ENCODE measurements around the gene MEGF6. TPM values are rescaled to one million over a fixed set of nuclear protein-coding genes. Genes with fewer than 3 reads are reported as not detected.

MEGF6 gene
- total RNA-seq, 2 donors from 2014 or later = 83.0 to 103 TPM

DNA sequence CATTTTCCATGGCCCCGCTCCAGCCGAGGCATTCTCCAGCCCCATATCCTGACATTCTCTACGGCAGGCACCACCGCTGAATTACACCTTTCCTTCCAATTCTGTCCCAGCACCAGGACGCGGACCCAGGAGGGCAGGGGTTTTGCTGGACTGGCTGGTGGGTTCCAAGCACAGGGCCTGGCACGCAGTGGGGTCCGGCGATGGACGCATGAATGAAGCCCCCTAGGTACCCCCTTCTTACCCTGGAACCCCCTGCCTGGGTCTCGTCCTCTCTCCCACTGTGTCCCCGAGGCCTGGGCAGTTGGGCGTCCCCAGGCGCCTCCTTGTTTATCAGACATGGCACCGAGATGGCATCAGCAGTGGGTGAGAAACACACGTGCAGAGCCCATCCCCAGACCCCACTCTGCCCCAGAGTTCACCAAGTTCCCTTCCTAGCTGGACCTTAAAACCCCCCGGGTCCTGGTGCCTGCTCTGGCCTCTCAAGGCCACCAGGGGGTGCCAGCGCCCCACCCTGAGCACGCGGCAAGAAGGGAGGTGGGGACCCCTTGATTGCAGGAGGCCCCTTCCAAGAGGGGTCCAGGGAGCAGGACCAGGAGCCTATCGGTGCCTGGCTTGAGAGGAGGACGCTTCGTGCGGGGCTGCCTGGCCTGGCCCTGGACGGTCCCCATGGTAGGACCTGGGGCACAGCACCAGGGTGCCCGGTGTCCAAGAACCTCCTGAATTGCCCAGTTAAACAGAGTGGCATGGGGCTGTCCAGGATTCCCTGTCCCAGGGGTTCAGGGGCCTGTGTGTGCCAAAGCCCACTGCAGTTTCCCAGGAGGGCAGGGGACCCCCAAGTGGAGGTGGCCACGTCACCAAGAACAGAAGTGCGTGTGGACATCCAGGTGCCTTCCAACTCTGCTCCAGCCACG is 46.1 kb downstream of the MEGF6 start:
- no peaks in the 10 kb centered on the region for H3K36me3 Mint-ChIP-seq (ENCODE audit: low read depth)
- WGBS, 2 experiments (ENCODE audit: insufficient coverage in 1 of 2, insufficient read length in 1 of 2) = 76 to 83% methylated on average over 23 to 29 of the region's 29 CpGs
- no peaks in the 10 kb centered on the region for H3K9me3 Mint-ChIP-seq
- no peaks in the 10 kb centered on the region for H3K27me3 Mint-ChIP-seq (ENCODE audit: insufficient read depth)
- Histone ChIP-seq H3K27ac (ENCODE audit: low read depth, low read length) (no peak overlapping the region), H3K4me3 (ENCODE audit: low read length) (no peak overlapping the region), H3K4me1 (ENCODE audit: control insufficient read depth, insufficient read depth, low read length) (no peaks in the 10 kb centered on the region), H3K9me3 (ENCODE audit: control insufficient read depth, low read length) (no peaks in the 10 kb centered on the region), H3K36me3 (ENCODE audit: control insufficient read depth, insufficient read depth, low read length) (no peaks in the 10 kb centered on the region), H3K27me3 (ENCODE audit: control insufficient read depth, insufficient read depth, low read length, poor library complexity, severe bottlenecking) (no peaks in the 10 kb centered on the region), H3K9ac (ENCODE audit: extremely low read depth, low read length, poor library complexity, severe bottlenecking) (no peak overlapping the region)
- peak; percentile 82 for DNase-seq
- no peak overlapping the region for H3K4me3 Mint-ChIP-seq
- H3K4me1 Mint-ChIP-seq = no peaks in the 10 kb centered on the region
- H3K27ac Mint-ChIP-seq = no peak overlapping the region
- TF ChIP-seq, protein P1, sequence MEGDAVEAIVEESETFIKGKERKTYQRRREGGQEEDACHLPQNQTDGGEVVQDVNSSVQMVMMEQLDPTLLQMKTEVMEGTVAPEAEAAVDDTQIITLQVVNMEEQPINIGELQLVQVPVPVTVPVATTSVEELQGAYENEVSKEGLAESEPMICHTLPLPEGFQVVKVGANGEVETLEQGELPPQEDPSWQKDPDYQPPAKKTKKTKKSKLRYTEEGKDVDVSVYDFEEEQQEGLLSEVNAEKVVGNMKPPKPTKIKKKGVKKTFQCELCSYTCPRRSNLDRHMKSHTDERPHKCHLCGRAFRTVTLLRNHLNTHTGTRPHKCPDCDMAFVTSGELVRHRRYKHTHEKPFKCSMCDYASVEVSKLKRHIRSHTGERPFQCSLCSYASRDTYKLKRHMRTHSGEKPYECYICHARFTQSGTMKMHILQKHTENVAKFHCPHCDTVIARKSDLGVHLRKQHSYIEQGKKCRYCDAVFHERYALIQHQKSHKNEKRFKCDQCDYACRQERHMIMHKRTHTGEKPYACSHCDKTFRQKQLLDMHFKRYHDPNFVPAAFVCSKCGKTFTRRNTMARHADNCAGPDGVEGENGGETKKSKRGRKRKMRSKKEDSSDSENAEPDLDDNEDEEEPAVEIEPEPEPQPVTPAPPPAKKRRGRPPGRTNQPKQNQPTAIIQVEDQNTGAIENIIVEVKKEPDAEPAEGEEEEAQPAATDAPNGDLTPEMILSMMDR (conservative IDR thresholded peaks at IDR 0.05) = peak; percentile 96

DNA sequence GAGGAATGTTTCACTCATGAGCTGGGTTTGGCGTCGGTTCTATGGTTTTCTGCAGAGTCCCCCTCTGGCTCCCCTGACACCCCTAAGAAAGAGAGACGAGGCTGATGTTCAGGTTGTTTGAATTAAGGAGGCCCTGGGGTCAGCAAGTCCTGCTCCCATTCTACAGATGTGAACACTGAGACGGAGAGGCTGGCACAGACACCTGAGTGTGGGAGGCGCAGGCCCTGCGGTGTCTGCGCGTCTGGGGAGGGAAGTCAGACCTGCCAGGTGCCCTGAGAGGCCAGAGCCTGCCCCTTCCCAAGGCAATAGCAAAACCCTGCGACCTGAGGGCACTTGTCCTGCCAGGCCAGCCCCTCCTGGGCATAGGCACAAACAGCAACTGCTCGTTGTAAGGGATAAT is 47.7 kb downstream of the MEGF6 start:
- H3K9me3 ChIP-seq (ENCODE audit: control insufficient read depth, low read length) = no peaks in the 10 kb centered on the region
- 91 to 92% methylated on average over 5 to 10 of the region's 10 CpGs for WGBS, 2 experiments (ENCODE audit: insufficient coverage in 1 of 2, insufficient read length in 1 of 2)

DNA sequence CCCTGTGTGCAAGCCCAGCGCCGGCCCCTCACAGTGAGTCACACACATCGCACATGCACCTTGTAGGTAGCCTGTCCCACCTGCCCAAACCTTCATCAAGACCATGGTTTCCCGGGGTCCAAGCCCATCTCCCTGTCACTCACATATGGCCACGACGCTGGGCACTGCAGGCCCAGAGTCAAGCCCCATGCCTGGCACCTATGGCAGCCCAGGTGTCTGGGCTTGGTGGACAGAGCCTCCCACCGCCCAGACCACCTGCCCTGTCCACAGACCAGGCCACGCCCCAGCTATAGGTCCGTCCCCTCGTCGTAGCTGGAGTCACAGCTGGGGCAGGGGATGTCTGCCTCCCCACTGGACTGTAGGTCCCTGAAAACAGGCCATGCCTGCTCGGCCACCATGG is 48.2 kb downstream of the MEGF6 start:
- Mint-ChIP-seq H3K9me3 (no peaks in the 10 kb centered on the region), H3K36me3 (ENCODE audit: low read depth) (no peaks in the 10 kb centered on the region), H3K4me3 (no peak overlapping the region), H3K27me3 (ENCODE audit: insufficient read depth) (no peaks in the 10 kb centered on the region), H3K4me1 (no peaks in the 10 kb centered on the region), H3K27ac (no peak overlapping the region)
- DNase-seq = no peak
- Histone ChIP-seq H3K4me3 (ENCODE audit: low read length) (no peak overlapping the region), H3K27ac (ENCODE audit: low read depth, low read length) (no peak overlapping the region), H3K36me3 (ENCODE audit: control insufficient read depth, insufficient read depth, low read length) (no peaks in the 10 kb centered on the region), H3K4me1 (ENCODE audit: control insufficient read depth, insufficient read depth, low read length) (no peaks in the 10 kb centered on the region), H3K9ac (ENCODE audit: extremely low read depth, low read length, poor library complexity, severe bottlenecking) (no peak overlapping the region), H3K27me3 (ENCODE audit: control insufficient read depth, insufficient read depth, low read length, poor library complexity, severe bottlenecking) (no peaks in the 10 kb centered on the region), H3K9me3 (ENCODE audit: control insufficient read depth, low read length) (no peaks in the 10 kb centered on the region)
- 87 to 93% methylated on average over 9 to 12 of the region's 12 CpGs for WGBS, 2 experiments (ENCODE audit: insufficient coverage in 1 of 2, insufficient read length in 1 of 2)
- TF ChIP-seq, protein P1 (conservative IDR thresholded peaks at IDR 0.05) = no peak

More for the DNA sequence above, 47.7 kb downstream of the MEGF6 start:
- H3K4me3 Mint-ChIP-seq = no peak overlapping the region
- H3K9me3 Mint-ChIP-seq = no peaks in the 10 kb centered on the region
- H3K27ac Mint-ChIP-seq = no peak overlapping the region
- no peaks in the 10 kb centered on the region for H3K27me3 Mint-ChIP-seq (ENCODE audit: insufficient read depth)
- DNase-seq = no peak
- Histone ChIP-seq H3K4me1 (ENCODE audit: control insufficient read depth, insufficient read depth, low read length) (no peaks in the 10 kb centered on the region), H3K4me3 (ENCODE audit: low read length) (no peak overlapping the region), H3K27me3 (ENCODE audit: control insufficient read depth, insufficient read depth, low read length, poor library complexity, severe bottlenecking) (no peaks in the 10 kb centered on the region), H3K36me3 (ENCODE audit: control insufficient read depth, insufficient read depth, low read length) (no peaks in the 10 kb centered on the region), H3K9ac (ENCODE audit: extremely low read depth, low read length, poor library complexity, severe bottlenecking) (no peak overlapping the region), H3K27ac (ENCODE audit: low read depth, low read length) (no peak overlapping the region)
- no peaks in the 10 kb centered on the region for H3K36me3 Mint-ChIP-seq (ENCODE audit: low read depth)
- no peaks in the 10 kb centered on the region for H3K4me1 Mint-ChIP-seq
- TF ChIP-seq, protein P1 (conservative IDR thresholded peaks at IDR 0.05) = no peak
